Fibroblast of lung (primary cell): ENCODE measurements around the gene IGF1R.

Source experiments
- CTCF ChIP-seq, 2 donors: IDR thresholded peaks in 1 of 2; conservative IDR thresholded peaks in 1 of 2; 1 replicate in 1 of 2; 2 replicates in 1 of 2; pipeline ENCODE4 v1.5.1; 2011 to 2012; ENCODE audit warnings: low read length in 2 of 2, control low read depth in 1 of 2, inconsistent platforms in 1 of 2, low read depth in 1 of 2, mild to moderate bottlenecking in 1 of 2
- EZH2 ChIP-seq: IDR thresholded peaks from 2 replicates; pipeline ENCODE4 v1.5.1; 2012; ENCODE audit warnings: low read length, control low read depth, mild to moderate bottlenecking; ENCODE audit errors: missing control alignments

DNA sequence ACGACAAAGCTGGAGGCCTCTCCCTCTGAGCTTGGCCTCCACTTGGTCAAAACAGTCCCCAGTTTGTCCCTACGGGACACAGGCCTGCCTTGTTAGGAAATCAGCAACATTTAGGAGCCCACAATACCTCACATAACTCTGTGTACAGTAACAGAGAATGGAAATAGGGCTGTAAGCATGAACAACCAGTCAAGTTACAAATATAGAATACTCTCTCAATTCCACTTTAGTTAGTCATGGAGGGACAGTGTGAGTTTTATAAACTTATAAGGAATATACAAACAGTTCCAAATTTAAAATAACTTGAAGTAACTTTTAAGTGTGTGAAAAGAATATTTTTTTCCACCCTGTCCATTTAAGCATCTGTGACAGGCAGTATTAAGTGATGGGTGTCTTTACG, 229.8 kb downstream of the IGF1R start:
- TF ChIP-seq CTCF (conservative IDR thresholded peaks at IDR 0.05 in 1 of 2, IDR thresholded peaks at IDR 0.05 in 1 of 2; ENCODE audit: low read depth in 1 of 2, low read length in 2 of 2) (no peak), EZH2 (no peak)
